Activated naive CD4-positive, alpha-beta T cell treated with anti-CD3 and anti-CD28 coated beads, Interleukin-2, amount 10 ng/mL, durations not matched to agents 7 days and 5 days (primary cell): Measurements from ENCODE around the gene NAXE.
"Not testable (repeated sequence)": the region's sequence is repeated elsewhere in the genome, so short reads cannot be mapped to it uniquely, and the experiment has no call there.

ENCODE experiments used
- CTCF ChIA-PET: fragments of 350-600 bp; sonication (Branson Sonifier 250); formaldehyde crosslinking; loops from one replicate; lab custom pipeline; 2021; ENCODE audit warnings: antibody characterized with exemption; lab: Charles Lee
- DNase-seq: peaks from one replicate; pipeline ENCODE4 v3.0.0-alpha.2; 2020
- H3K27ac Mint-ChIP-seq: one replicate; pipeline ENCODE4 v1.8.0; 2021; ENCODE audit warnings: mild to moderate bottlenecking, moderate library complexity, mixed read lengths
- H3K27me3 Mint-ChIP-seq: one replicate; pipeline ENCODE4 v1.8.0; 2021; ENCODE audit warnings: mild to moderate bottlenecking, mixed read lengths
- H3K36me3 Mint-ChIP-seq: one replicate; pipeline ENCODE4 v1.8.0; 2021; ENCODE audit warnings: mixed read lengths
- H3K4me1 Mint-ChIP-seq: one replicate; pipeline ENCODE4 v1.8.0; 2021; ENCODE audit warnings: mixed read lengths
- H3K4me3 Mint-ChIP-seq: one replicate; pipeline ENCODE4 v1.8.0; 2021; ENCODE audit warnings: mild to moderate bottlenecking, moderate library complexity, mixed read lengths
- H3K9me3 Mint-ChIP-seq: one replicate; pipeline ENCODE4 v1.8.0; 2021; ENCODE audit warnings: mixed read lengths

NAXE gene

DNA sequence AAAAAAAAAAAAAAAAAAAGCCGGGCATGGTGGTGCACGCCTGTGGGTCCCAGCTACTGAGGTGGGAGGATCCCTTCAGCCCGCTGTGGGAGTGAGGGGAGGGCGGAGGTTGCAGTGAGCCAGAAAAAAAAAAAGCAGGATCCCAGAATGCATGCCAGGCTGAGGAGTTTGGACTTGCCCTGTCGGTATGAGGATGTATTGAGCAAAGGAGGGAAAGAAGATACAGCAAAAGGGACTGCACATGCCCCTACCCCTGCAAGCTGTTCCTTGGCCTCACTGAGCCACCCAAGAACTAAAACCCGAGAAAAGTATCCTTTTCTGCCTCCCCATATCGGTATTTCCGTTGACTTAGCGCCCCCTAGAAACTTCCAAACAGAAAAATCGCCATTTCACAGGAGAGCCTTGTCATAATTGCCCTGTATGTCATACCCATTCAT lies 11.0 kb downstream of the NAXE start:
- Mint-ChIP-seq H3K4me1 (peaks cover 41% of the 10 kb centered on the region), H3K4me3 (peak overlapping the region; percentile 36), H3K27me3 (peaks cover 5% of the 10 kb centered on the region), H3K36me3 (peaks cover 11% of the 10 kb centered on the region), H3K9me3 (no peaks in the 10 kb centered on the region), H3K27ac (no peak overlapping the region)
- DNase-seq = no peak
- CTCF ChIA-PET = interaction anchor here (0.9 to 3.0 kb wide), 3 partner anchors 9 to 18 kb away, joined by 4 to 9 read pairs (median 5); partner anchors contain the start of gene NAXE

DNA sequence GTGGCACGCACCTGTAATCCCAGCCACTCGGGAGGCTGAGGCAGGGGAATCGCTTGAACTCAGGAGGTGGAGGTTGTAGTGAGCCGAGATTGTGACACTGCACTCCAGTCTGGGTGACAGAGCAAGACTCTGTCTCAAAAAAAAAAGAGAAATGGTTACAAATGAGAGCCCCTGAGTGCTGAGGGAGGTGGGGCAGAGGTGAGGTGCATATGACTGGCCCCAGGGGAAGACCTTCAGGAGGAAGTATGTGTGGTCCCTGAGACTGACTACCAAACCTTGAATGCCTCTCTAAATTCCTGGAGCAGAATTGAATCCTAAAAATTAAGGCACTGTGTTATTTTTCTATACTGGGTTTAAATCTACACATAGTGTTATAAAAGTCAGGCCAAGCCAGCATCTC lies 15.8 kb downstream of the NAXE start:
- DNase-seq, H3K27ac Mint-ChIP-seq, CTCF ChIA-PET, H3K36me3 Mint-ChIP-seq, H3K9me3 Mint-ChIP-seq, H3K4me3 Mint-ChIP-seq: not testable (repeated sequence)
- peaks cover 40% of the 10 kb centered on the region for H3K27me3 Mint-ChIP-seq
- H3K4me1 Mint-ChIP-seq = peaks cover 18% of the 10 kb centered on the region

- Mint-ChIP-seq H3K36me3 (no peaks in the 10 kb centered on the region), H3K4me3 (no peak overlapping the region), H3K9me3 (no peaks in the 10 kb centered on the region), H3K27ac (no peak overlapping the region), H3K4me1 (peaks cover 12% of the 10 kb centered on the region), H3K27me3 (peaks cover 47% of the 10 kb centered on the region)
- CTCF ChIA-PET = interaction anchor here (0.6 to 1.8 kb wide), 29 partner anchors 9 to 249 kb away, joined by 3 to 44 read pairs (median 6); partner anchors contain the start of genes NAXE and TTC24
- peak; percentile 78 for DNase-seq
Measured at GRCh38 chr1:156608036-156608674, 16.6 kb downstream of the NAXE start.

- CTCF ChIA-PET = interaction anchor here (0.6 to 1.8 kb wide), 29 partner anchors 9 to 250 kb away, joined by 3 to 44 read pairs (median 6); partner anchors contain the start of genes NAXE and TTC24
- no peak overlapping the region for H3K4me3 Mint-ChIP-seq
- no peak overlapping the region for H3K27ac Mint-ChIP-seq
- DNase-seq = peak; percentile 78
- H3K36me3 Mint-ChIP-seq = no peaks in the 10 kb centered on the region
- H3K27me3 Mint-ChIP-seq = peaks cover 52% of the 10 kb centered on the region
- H3K9me3 Mint-ChIP-seq = no peaks in the 10 kb centered on the region
- H3K4me1 Mint-ChIP-seq = peaks cover 12% of the 10 kb centered on the region
Measured at GRCh38 chr1:156608981-156609380, 17.4 kb downstream of the NAXE start.

GRCh38 chr1:156610072-156610471 lies 18.5 kb downstream of the NAXE start:
- not testable (repeated sequence) for DNase-seq, H3K36me3 Mint-ChIP-seq, H3K9me3 Mint-ChIP-seq, H3K27ac Mint-ChIP-seq, H3K4me3 Mint-ChIP-seq
- CTCF ChIA-PET = interaction anchor here (0.7 to 3.3 kb wide), 5 partner anchors 10 to 225 kb away, joined by 3 to 24 read pairs (median 4); no protein-coding TSS in a partner anchor
- Mint-ChIP-seq H3K27me3 (peaks cover 61% of the 10 kb centered on the region), H3K4me1 (peaks cover 12% of the 10 kb centered on the region)

GRCh38 chr1:156612666-156613065 lies 21.1 kb downstream of the NAXE start:
- Mint-ChIP-seq H3K36me3 (no peaks in the 10 kb centered on the region), H3K27me3 (peaks cover 76% of the 10 kb centered on the region), H3K9me3 (no peaks in the 10 kb centered on the region), H3K27ac (no peak overlapping the region), H3K4me1 (peaks cover 12% of the 10 kb centered on the region), H3K4me3 (no peak overlapping the region)
- CTCF ChIA-PET = interaction anchor here (0.7 to 3.5 kb wide), 8 partner anchors 10 to 228 kb away, joined by 3 to 24 read pairs (median 6); partner anchors contain the start of gene NAXE
- DNase-seq = no peak

DNA sequence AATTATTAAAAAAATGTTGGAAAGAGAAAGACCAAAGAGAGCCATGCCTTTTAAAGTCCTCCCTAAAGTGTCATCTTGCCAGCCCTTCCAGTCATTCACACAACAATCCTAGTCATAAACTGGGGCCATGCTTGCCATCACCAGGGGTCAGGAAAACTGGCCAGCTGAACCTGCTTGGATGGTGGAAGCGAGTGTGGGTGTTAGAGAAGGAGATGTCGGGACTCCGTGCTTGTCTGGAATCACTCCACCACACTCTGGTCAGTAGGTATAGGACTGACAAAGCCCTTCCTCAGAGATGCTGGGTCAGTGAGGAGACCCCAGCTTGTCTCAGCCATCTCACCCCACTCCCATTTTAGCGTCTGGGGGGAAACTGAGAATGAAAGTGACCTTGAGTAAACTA lies 24.4 kb downstream of the NAXE start:
- no peak overlapping the region for H3K4me3 Mint-ChIP-seq
- CTCF ChIA-PET = interaction anchor here (0.9 kb wide), 1 partner anchor 8 kb away, joined by 4 read pairs; no protein-coding TSS in a partner anchor
- H3K9me3 Mint-ChIP-seq = no peaks in the 10 kb centered on the region
- no peaks in the 10 kb centered on the region for H3K4me1 Mint-ChIP-seq
- DNase-seq = no peak
- H3K27me3 Mint-ChIP-seq = peaks cover 86% of the 10 kb centered on the region
- no peak overlapping the region for H3K27ac Mint-ChIP-seq
- no peaks in the 10 kb centered on the region for H3K36me3 Mint-ChIP-seq

DNA sequence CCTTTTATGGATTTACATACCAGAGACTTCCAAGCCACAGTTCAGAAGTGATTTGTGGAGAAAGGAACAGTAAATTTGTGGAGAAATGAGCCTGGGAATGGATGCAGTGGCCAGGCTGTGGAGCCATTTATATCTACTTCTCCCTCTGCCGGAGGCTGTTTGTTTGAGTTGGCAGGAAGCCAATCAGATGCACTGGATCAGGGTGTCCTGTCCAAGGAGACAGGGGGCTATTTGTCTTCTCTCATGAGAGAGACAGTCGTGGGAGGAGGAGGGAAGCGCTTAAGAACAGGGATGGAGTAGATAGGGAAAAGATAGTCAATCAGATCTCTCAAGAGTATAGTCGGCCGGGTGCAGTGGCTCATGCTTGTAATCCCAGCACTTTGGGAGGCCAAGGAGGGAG lies 24.9 kb downstream of the NAXE start:
- DNase-seq = no peak
- H3K9me3 Mint-ChIP-seq = no peaks in the 10 kb centered on the region
- H3K27me3 Mint-ChIP-seq = peaks cover 86% of the 10 kb centered on the region
- H3K4me1 Mint-ChIP-seq = no peaks in the 10 kb centered on the region
- H3K27ac Mint-ChIP-seq = no peak overlapping the region
- no peaks in the 10 kb centered on the region for H3K36me3 Mint-ChIP-seq
- no peak overlapping the region for H3K4me3 Mint-ChIP-seq
- CTCF ChIA-PET = interaction anchor here (1.1 to 2.7 kb wide), 3 partner anchors 8 to 43 kb away, joined by 4 to 8 read pairs (median 5); no protein-coding TSS in a partner anchor

GRCh38 chr1:156618853-156619581 lies 27.4 kb downstream of the NAXE start, which contains the start of gene HAPLN2:
Gene HAPLN2, plus strand, starts transcription at chr1:156619415. Its CDS starts 4,076 bp downstream, at chr1:156623491.
- DNase-seq = peak; percentile 52
- Mint-ChIP-seq H3K4me1 (no peaks in the 10 kb centered on the region), H3K27me3 (peaks cover 90% of the 10 kb centered on the region), H3K36me3 (no peaks in the 10 kb centered on the region), H3K9me3 (no peaks in the 10 kb centered on the region), H3K27ac (no peak within 1 kb of the TSS), H3K4me3 (no peak within 1 kb of the TSS)
- CTCF ChIA-PET = interaction anchor here (0.8 to 2.7 kb wide), 13 partner anchors 10 to 233 kb away, joined by 3 to 27 read pairs (median 7); no protein-coding TSS in a partner anchor

DNA sequence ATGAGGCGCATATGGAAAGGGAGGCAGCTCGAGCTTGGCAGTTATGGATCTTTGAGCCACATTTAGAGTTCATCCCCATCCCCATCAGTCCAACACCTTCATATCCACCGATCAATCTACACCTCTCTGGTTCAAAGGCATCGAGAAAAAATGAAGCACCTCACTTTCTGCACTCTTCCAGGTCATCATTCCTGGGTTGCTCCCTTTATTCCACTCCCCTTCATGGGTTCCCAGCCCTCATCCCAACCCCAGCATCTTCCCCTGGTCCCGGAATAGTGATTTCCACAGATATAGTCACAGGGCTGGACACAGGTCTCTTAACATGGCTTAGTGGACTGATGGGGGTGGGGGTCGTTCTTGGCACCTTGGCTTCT lies 28.0 kb downstream of the NAXE start:
- no peaks in the 10 kb centered on the region for H3K9me3 Mint-ChIP-seq
- CTCF ChIA-PET = interaction anchor here (0.8 to 2.5 kb wide), 13 partner anchors 11 to 234 kb away, joined by 3 to 27 read pairs (median 7); no protein-coding TSS in a partner anchor
- peaks cover 90% of the 10 kb centered on the region for H3K27me3 Mint-ChIP-seq
- no peak for DNase-seq
- peaks cover 3% of the 10 kb centered on the region for H3K4me1 Mint-ChIP-seq
- no peak overlapping the region for H3K4me3 Mint-ChIP-seq
- no peaks in the 10 kb centered on the region for H3K36me3 Mint-ChIP-seq
- H3K27ac Mint-ChIP-seq = no peak overlapping the region

- H3K36me3 Mint-ChIP-seq = no peaks in the 10 kb centered on the region
- no peaks in the 10 kb centered on the region for H3K9me3 Mint-ChIP-seq
- peaks cover 87% of the 10 kb centered on the region for H3K27me3 Mint-ChIP-seq
- H3K27ac Mint-ChIP-seq = no peak overlapping the region
- H3K4me1 Mint-ChIP-seq = peaks cover 12% of the 10 kb centered on the region
- H3K4me3 Mint-ChIP-seq = no peak overlapping the region
- no peak for DNase-seq
- CTCF ChIA-PET = interaction anchor here (0.7 to 11.6 kb wide), 10 partner anchors 10 to 237 kb away, joined by 3 to 264 read pairs (median 8); partner anchors contain the start of genes CRABP2 and NES
Measured at GRCh38 chr1:156622581-156623297, 31.2 kb downstream of the NAXE start.

- Mint-ChIP-seq H3K4me3 (peak overlapping the region; percentile 15), H3K9me3 (no peaks in the 10 kb centered on the region), H3K27me3 (peaks cover 83% of the 10 kb centered on the region), H3K27ac (no peak overlapping the region), H3K4me1 (peaks cover 12% of the 10 kb centered on the region), H3K36me3 (no peaks in the 10 kb centered on the region)
- peak; percentile 48 for DNase-seq
- CTCF ChIA-PET = interaction anchor here (0.8 to 11.6 kb wide), 31 partner anchors 9 to 239 kb away, joined by 3 to 264 read pairs (median 4); partner anchors contain the start of genes BCAN, CRABP2 and NES
Measured at GRCh38 chr1:156623946-156624813, 32.6 kb downstream of the NAXE start.
